Activated T-cell treated with anti-CD3 and anti-CD28 coated beads, Interleukin-2, amount 50 U/mL, for 24 hours (primary cell): ENCODE data around the gene ADIG.
"Not testable (repeated sequence)": the region's sequence is repeated elsewhere in the genome, so short reads cannot be mapped to it uniquely, and the experiment has no call there.

Source experiments
- DNase-seq: peaks from one replicate; pipeline ENCODE4 v3.0.0-alpha.2; 2020
- H3K27ac Mint-ChIP-seq: 2 replicates; pipeline ENCODE4 v1.8.0; 2020; ENCODE audit warnings: mild to moderate bottlenecking, mixed read lengths
- H3K27me3 Mint-ChIP-seq: 2 replicates; pipeline ENCODE4 v1.8.0; 2020; ENCODE audit warnings: mixed read lengths
- H3K36me3 Mint-ChIP-seq: 2 replicates; pipeline ENCODE4 v1.8.0; 2020; ENCODE audit warnings: low read depth, mixed read lengths
- H3K4me1 Mint-ChIP-seq: 2 replicates; pipeline ENCODE4 v1.8.0; 2020; ENCODE audit warnings: low read depth, mixed read lengths
- H3K4me3 Mint-ChIP-seq: 2 replicates; pipeline ENCODE4 v1.8.0; 2020; ENCODE audit warnings: mild to moderate bottlenecking, moderate library complexity, mixed read lengths
- H3K9me3 Mint-ChIP-seq: 2 replicates; pipeline ENCODE4 v1.8.0; 2020; ENCODE audit warnings: mixed read lengths

The ADIG gene

GRCh38 chr20:38586181-38586525 is 5.2 kb downstream of the ADIG start:
- Mint-ChIP-seq H3K27me3 (no peaks in the 10 kb centered on the region), H3K4me3 (no peak overlapping the region), H3K27ac (no peak overlapping the region), H3K4me1 (no peaks in the 10 kb centered on the region), H3K36me3 (no peaks in the 10 kb centered on the region), H3K9me3 (no peaks in the 10 kb centered on the region)
- DNase-seq, result no peak

- H3K36me3 Mint-ChIP-seq, result no peaks in the 10 kb centered on the region
Measured at GRCh38 chr20:38588303-38588702, 7.3 kb downstream of the ADIG start.

GRCh38 chr20:38589351-38589750 is 8.4 kb downstream of the ADIG start:
- Mint-ChIP-seq H3K4me3 (no peak overlapping the region), H3K27me3 (no peaks in the 10 kb centered on the region), H3K9me3 (no peaks in the 10 kb centered on the region), H3K27ac (no peak overlapping the region), H3K36me3 (no peaks in the 10 kb centered on the region), H3K4me1 (no peaks in the 10 kb centered on the region)
- DNase-seq, result no peak

More at GRCh38 chr20:38588303-38588702, 7.3 kb downstream of the ADIG start:
- Mint-ChIP-seq H3K27me3 (no peaks in the 10 kb centered on the region), H3K9me3 (no peaks in the 10 kb centered on the region), H3K4me3 (no peak overlapping the region), H3K4me1 (no peaks in the 10 kb centered on the region), H3K27ac (no peak overlapping the region)
- DNase-seq, result no peak

- no peaks in the 10 kb centered on the region for H3K4me1 Mint-ChIP-seq
- H3K9me3 Mint-ChIP-seq, result no peaks in the 10 kb centered on the region
- no peak overlapping the region for H3K27ac Mint-ChIP-seq
- H3K4me3 Mint-ChIP-seq, result no peak overlapping the region
- no peaks in the 10 kb centered on the region for H3K27me3 Mint-ChIP-seq
- DNase-seq, result no peak
- no peaks in the 10 kb centered on the region for H3K36me3 Mint-ChIP-seq
Measured at GRCh38 chr20:38589967-38590675, 9.1 kb downstream of the ADIG start.

- Mint-ChIP-seq H3K27me3 (no peaks in the 10 kb centered on the region), H3K4me1 (no peaks in the 10 kb centered on the region)
- no peak for DNase-seq
Measured at GRCh38 chr20:38590676-38591473, 9.9 kb downstream of the ADIG start.

GRCh38 chr20:38591474-38592410 is 10.7 kb downstream of the ADIG start:
- Mint-ChIP-seq H3K27ac (no peak overlapping the region), H3K4me1 (no peaks in the 10 kb centered on the region), H3K27me3 (peaks cover 2% of the 10 kb centered on the region), H3K36me3 (no peaks in the 10 kb centered on the region), H3K9me3 (no peaks in the 10 kb centered on the region), H3K4me3 (no peak overlapping the region)
- DNase-seq, result no peak

More at GRCh38 chr20:38590676-38591473, 9.9 kb downstream of the ADIG start:
- Mint-ChIP-seq H3K36me3 (no peaks in the 10 kb centered on the region), H3K4me3 (no peak overlapping the region), H3K27ac (no peak overlapping the region), H3K9me3 (no peaks in the 10 kb centered on the region)

- H3K4me1 Mint-ChIP-seq, H3K9me3 Mint-ChIP-seq, H3K27me3 Mint-ChIP-seq, DNase-seq, H3K36me3 Mint-ChIP-seq, H3K27ac Mint-ChIP-seq, H3K4me3 Mint-ChIP-seq: not testable (repeated sequence)
Measured at GRCh38 chr20:38592411-38592790, 11.4 kb downstream of the ADIG start.

GRCh38 chr20:38594281-38594680 is 13.3 kb downstream of the ADIG start:
- DNase-seq, H3K36me3 Mint-ChIP-seq, H3K4me1 Mint-ChIP-seq, H3K27ac Mint-ChIP-seq, H3K9me3 Mint-ChIP-seq, H3K4me3 Mint-ChIP-seq: not testable (repeated sequence)
- H3K27me3 Mint-ChIP-seq, result peaks cover 17% of the 10 kb centered on the region

GRCh38 chr20:38595886-38596285 is 14.9 kb downstream of the ADIG start:
- not testable (repeated sequence) for H3K4me3 Mint-ChIP-seq, DNase-seq, H3K9me3 Mint-ChIP-seq, H3K4me1 Mint-ChIP-seq, H3K27ac Mint-ChIP-seq, H3K36me3 Mint-ChIP-seq
- peaks cover 29% of the 10 kb centered on the region for H3K27me3 Mint-ChIP-seq

GRCh38 chr20:38599410-38599882 is 18.4 kb downstream of the ADIG start:
- Mint-ChIP-seq H3K36me3 (no peaks in the 10 kb centered on the region), H3K4me3 (no peak overlapping the region), H3K27ac (no peak overlapping the region), H3K9me3 (no peaks in the 10 kb centered on the region), H3K4me1 (peaks cover 8% of the 10 kb centered on the region), H3K27me3 (peaks cover 60% of the 10 kb centered on the region)
- DNase-seq, result no peak

- H3K4me3 Mint-ChIP-seq, result no peak overlapping the region
- no peaks in the 10 kb centered on the region for H3K36me3 Mint-ChIP-seq
- H3K9me3 Mint-ChIP-seq, result no peaks in the 10 kb centered on the region
- peaks cover 63% of the 10 kb centered on the region for H3K27me3 Mint-ChIP-seq
- no peak for DNase-seq
- H3K4me1 Mint-ChIP-seq, result peaks cover 8% of the 10 kb centered on the region
- H3K27ac Mint-ChIP-seq, result no peak overlapping the region
Measured at GRCh38 chr20:38600057-38600456, 19.1 kb downstream of the ADIG start.

GRCh38 chr20:38601216-38602184 is 20.5 kb downstream of the ADIG start, which contains the start of gene ARHGAP40:
Gene ARHGAP40, plus strand, starts transcription at chr20:38601809.
- H3K9me3 Mint-ChIP-seq, result no peaks in the 10 kb centered on the region
- no peak within 1 kb of the TSS for H3K27ac Mint-ChIP-seq
- DNase-seq, result peak; percentile 42
- H3K36me3 Mint-ChIP-seq, result no peaks in the 10 kb centered on the region
- peaks cover 74% of the 10 kb centered on the region for H3K27me3 Mint-ChIP-seq
- H3K4me3 Mint-ChIP-seq, result peak within 1 kb of the TSS; percentile 19
- H3K4me1 Mint-ChIP-seq, result peaks cover 8% of the 10 kb centered on the region

- no peak overlapping the region for H3K4me3 Mint-ChIP-seq
- H3K9me3 Mint-ChIP-seq, result no peaks in the 10 kb centered on the region
- peaks cover 8% of the 10 kb centered on the region for H3K4me1 Mint-ChIP-seq
Measured at GRCh38 chr20:38602185-38602581, 21.2 kb downstream of the ADIG start.

More at GRCh38 chr20:38602185-38602581, 21.2 kb downstream of the ADIG start:
- no peak for DNase-seq
- Mint-ChIP-seq H3K36me3 (no peaks in the 10 kb centered on the region), H3K27ac (no peak overlapping the region), H3K27me3 (peaks cover 77% of the 10 kb centered on the region)
